ENCODE results near the gene BUD13. TPM values are rescaled to one million over a fixed set of nuclear protein-coding genes. Genes with fewer than 3 reads are reported as not detected.

Gene BUD13
- total and polyA plus RNA-seq, 2 of the 13 experiments (the other 11 are each of a cell fraction or from before 2014, with no cell fraction given): 13.3 to 25.9 TPM

- no peak for TF ChIP-seq TIGD3 (CRISPR knock-in tag; IDR thresholded peaks at IDR 0.05; ENCODE audit: borderline replicate concordance)
These were observed 25.6 kb upstream of the BUD13 start (continued) for GRCh38 chr11:116798368-116798767.

GRCh38 chr11:116797816-116798215 is 25.0 kb upstream of the BUD13 start:
- Histone ChIP-seq H3K4me1 (ENCODE audit: insufficient read depth, low read length) (peaks cover 63% of the 10 kb centered on the region), H2AFZ (ENCODE audit: low read length) (no peak overlapping the region), H3K27me3 (ENCODE audit: control insufficient read depth in 1 of 2, insufficient read depth in 2 of 2, low read length in 2 of 2) (no peaks in the 10 kb centered on the region), H3K36me3 (replicated peaks in 1 of 2; ENCODE audit: control insufficient read depth in 1 of 2, insufficient read depth in 2 of 2, low read length in 2 of 2) (no peaks in the 10 kb centered on the region), H3K9ac (ENCODE audit: insufficient read depth, low read depth, low read length) (no peak overlapping the region), H3K27ac (ENCODE audit: extremely low read length, insufficient read depth, low read length) (no peak overlapping the region), H3K79me2 (ENCODE audit: insufficient read depth, low read length) (no peaks in the 10 kb centered on the region), H3K4me3 (replicated peaks in 1 of 3; ENCODE audit: insufficient read depth in 1 of 3, low read depth in 2 of 3, low read length in 3 of 3) (no peak overlapping the region), H4K20me1 (ENCODE audit: insufficient read depth, low read length) (no peaks in the 10 kb centered on the region), H3K9me3 (ENCODE audit: low read length) (no peaks in the 10 kb centered on the region), H3K4me2 (ENCODE audit: low read depth, low read length) (no peak overlapping the region)
- WGBS (ENCODE audit: low lambda C conversion rate): 96% methylated on average over 5 of the region's 5 CpGs
- ATAC-seq (no peak), FAIRE-seq (no peak), DNase-seq (ENCODE audit: low spot score) (no peak)
- no TSS peak for BruUV-seq (replicated peaks)
- intact Hi-C loops (cut with micrococcal nuclease; ENCODE audit: unreplicated experiment) (no loop called here), in situ Hi-C loops (cut with HindIII; ENCODE audit: extremely low pct_ligation_motif_present, low pct_unique_long_range_greater_than_20kb) (loop anchor here (10.0 kb wide), 1 partner anchor 297 kb away; the partner anchor contains the start of gene SIK3)
- ChIA-PET POLR2A (interaction anchor here (12.0 to 17.3 kb wide), 2 partner anchors 9 to 32 kb away, joined by 291 to 1365 read pairs; partner anchors contain the start of genes APOA1, APOA4 and APOC3), CTCF (ENCODE audit: low intra/inter-chr PET ratio, low total read pairs) (no interaction called here)
- TF ChIP-seq ZNF329 (CRISPR knock-in tag; IDR thresholded peaks at IDR 0.05; ENCODE audit: low read depth) (no peak), PRMT3 (CRISPR knock-in tag; IDR thresholded peaks at IDR 0.05; ENCODE audit: borderline replicate concordance, low read depth) (no peak), ZNF652 (CRISPR knock-in tag; IDR thresholded peaks at IDR 0.05; ENCODE audit: borderline replicate concordance, low read depth) (no peak), CREB1 (IDR thresholded peaks at IDR 0.05) (no peak), CREB1 (CRISPR knock-in tag; IDR thresholded peaks at IDR 0.05) (no peak), ZNF138 (CRISPR knock-in tag; IDR thresholded peaks at IDR 0.05; ENCODE audit: low read depth) (no peak), FOXC1 (CRISPR knock-in tag; IDR thresholded peaks at IDR 0.05; ENCODE audit: borderline replicate concordance) (no peak), ZNF460 (CRISPR knock-in tag; IDR thresholded peaks at IDR 0.05; ENCODE audit: borderline replicate concordance) (no peak), SP4 (CRISPR knock-in tag; IDR thresholded peaks at IDR 0.05) (no peak), ZNF512B (CRISPR knock-in tag; IDR thresholded peaks at IDR 0.05; ENCODE audit: borderline replicate concordance) (no peak), ZSCAN30 (CRISPR knock-in tag; IDR thresholded peaks at IDR 0.05) (no peak), ZNF33B (CRISPR knock-in tag; IDR thresholded peaks at IDR 0.05) (no peak)

Measured in HepG2 (cell line).